Measurements from ENCODE around the gene MFSD6. TPM values are rescaled to one million over a fixed set of nuclear protein-coding genes. Genes with fewer than 3 reads are reported as not detected.
A peak's percentile ranks its signal among the peaks of the same experiment; 100 is the strongest.

MFSD6 gene
- total RNA-seq, 1 experiment from 2014 or later, result 8.2 TPM

DNA sequence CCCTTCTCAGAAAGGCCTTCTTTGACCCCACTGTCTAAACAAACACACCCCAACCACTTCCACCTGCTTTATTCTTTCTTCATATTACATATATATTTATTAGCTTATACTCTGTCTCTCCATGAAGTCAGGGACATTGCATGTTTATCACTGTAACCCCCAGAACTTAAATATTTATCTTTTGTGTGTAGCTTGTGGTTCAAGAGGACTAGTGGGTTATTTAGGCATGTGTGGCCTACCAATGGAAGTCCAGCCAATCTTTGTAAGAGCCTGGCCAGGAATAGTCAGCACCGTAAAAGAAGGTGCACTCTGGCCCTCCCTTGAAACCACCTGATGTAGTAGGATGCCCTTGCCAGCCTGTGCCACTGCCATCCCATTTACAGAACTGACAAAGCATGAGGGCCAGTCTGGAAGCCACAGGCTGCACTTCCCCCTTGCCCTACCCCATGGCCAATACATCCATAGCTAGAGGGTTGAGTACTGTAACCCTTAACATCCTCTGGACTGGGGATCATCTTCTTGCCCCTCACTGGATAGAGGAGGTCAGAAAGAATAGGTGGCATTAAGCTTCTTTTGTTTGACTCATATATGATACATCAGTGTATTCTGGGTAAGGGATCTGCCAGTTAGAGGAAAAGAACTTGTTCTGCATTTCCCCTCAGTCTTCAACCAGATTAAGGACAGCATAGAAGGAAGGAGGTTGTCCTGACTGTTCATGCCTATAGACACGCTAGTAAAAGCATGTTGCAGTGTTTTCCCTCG is 121.5 kb downstream of the MFSD6 start:
- no peak for DNase-seq (ENCODE audit: low read depth)

DNA sequence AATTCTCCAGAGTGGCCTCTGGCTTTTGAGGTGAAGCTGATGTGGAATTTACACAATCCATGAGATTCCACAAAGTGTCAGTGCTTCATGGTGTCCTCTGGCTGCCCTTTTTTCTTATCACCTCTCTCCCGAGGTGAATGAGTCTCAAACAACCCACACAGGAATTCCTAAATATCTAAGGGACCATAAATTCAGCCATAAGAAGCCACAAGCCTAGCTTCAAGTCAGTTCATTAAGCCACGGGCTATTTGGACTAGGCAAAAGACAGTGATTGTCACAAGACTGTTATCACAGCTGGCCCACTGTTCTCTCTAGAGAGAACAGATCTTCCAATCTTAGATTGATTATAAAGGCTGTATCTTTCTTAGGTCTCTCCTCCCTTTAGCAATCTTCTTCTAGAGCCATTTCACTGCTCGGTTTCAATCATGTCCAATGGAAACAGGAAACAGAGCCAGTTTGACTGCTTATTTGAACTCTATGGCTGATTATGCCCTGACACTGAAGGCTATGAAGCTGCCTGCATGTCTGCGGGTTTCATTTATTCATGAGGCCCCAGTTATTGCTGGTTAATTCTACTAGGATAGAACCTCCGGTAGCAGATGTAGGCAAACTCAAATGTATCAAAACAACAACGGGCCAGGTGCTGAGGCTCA is 122.2 kb downstream of the MFSD6 start:
- DNase-seq (ENCODE audit: low read depth), result peak; percentile 82

DNA sequence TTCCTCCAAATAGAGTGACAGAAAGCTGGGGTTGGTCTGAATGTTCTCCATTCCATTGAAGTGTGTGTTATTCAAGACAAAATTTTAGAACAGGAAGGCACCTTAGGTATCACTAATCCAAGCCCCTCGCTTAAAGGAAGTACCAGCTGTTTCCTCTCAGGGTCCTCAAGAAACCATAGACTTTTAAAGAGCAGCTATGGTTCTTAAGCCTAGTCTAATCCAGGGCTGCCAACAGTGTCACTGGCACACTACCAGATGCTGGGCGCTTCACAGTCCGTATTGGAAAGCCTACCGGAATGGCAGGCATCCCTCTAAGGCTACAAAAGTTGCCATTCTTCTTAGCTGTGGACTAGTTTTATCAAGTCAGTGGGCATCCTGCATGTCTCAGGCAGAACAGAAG is 124.4 kb downstream of the MFSD6 start:
- DNase-seq (ENCODE audit: low read depth), result no peak

DNA sequence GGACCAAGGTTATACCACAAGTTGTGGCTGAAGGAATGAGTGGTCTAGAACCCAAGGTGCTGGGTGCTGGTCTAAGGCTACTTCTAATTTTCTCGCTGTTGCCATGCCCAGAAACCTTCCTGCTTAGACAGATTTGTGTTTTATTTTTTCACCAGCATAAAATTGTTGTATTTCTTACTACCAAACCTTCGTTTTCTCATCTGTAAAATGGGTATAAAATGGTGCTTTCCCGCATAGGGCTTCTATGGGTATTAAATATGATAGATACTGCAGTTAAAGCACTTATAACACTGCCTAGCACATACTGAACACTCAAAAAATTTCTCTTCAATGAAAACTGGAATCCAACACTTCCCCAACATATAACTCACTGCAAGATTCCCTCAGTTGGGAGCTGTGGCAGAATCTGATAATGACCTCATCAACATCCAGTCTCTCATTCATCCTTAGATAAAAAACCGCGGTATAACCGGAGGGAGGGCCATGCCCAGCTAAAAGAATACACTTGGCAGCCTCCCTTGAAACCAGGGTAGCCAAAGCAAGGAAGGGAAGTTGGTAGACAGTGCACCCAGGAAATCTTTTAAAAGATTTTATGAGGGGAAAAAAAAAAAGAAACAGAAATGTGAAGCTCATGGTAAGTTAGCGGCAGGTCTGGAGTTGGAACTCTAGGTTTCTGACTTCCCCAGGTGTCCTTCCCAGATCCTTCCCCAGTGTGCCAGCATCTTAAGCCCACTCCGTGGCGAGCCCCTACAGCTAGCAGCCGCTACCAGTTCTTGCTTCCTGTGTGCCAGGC is 125.2 kb downstream of the MFSD6 start:
- peak; percentile 54 for DNase-seq (ENCODE audit: low read depth)

DNA sequence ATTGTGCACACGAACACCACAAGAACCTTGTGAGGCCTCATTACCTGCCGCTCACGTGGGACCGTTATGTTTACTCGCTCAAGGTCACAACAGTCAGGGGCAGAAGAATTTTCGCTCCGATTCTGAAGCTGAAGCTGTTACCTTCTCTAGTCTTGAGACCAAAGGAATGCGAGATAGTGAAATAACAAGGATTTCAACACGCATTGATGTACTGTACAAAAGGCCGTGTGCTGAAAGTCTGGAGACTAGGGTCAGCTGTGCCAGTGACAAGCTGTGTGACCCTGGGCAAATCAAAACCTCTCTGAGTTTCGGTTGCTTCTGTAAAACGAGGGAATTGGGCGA is 125.8 kb downstream of the MFSD6 start:
- DNase-seq (ENCODE audit: low read depth), result no peak

DNA sequence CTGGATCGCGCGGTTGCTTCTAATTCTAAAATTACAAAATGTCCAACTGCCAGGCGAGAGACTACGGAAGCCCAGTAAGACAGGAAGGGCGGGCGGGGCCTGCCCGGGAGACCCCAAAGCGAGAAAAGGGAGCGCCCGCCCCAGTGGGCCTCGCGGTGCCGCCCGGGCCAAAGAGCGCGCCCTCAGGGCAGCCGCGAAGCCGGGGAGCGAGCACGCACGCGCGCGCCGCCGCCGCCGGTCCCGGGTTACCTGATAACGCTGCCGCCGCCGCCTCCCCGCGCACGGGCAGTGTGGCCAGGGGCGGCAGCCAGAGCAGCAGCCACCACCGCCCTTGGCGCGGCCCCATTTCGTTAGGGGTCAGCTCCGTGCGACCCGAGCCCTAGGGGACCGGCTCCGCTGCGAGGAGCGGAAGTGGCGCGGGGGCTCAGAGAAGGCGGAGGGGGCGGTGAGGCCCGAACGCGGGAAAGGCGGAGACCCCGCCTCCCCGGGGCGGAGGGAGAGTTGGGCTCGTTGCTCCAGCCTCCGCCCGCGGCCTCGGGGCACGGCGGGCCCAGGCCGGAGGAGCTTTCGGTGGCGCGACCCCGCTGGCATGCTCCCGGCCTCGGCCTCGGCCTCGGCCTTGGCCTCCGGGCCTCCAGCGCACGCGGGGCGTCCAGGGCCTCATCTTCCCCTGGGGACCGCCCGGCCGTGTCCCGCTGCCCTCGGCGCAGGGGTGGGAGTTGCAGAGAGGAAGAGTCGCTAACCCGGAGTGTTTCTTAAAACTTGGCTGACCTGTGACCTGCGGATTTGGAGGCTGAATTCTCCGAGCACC is 126.4 kb downstream of the MFSD6 start, which contains the start of gene NEMP2:
Gene NEMP2, minus strand, starts transcription at position 413 of the 811 bp plus-strand sequence. Its CDS starts 67 bp downstream, at position 346.
- DNase-seq (ENCODE audit: low read depth), result peak; percentile 80

DNA sequence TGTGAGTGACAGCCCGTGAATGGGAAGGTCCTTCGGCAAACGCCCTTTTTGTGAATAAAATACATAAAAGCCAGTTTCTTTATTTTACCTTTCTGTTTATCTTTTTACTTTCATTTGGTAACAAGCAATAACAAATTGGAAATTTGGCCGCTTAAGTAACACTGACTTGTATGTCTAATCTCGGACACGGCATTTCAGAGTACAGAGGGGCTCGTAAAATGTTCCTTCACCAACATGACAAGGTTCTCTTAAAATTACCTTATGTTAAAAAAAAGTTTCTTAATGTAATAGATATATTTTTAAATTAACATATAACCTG is 126.9 kb downstream of the MFSD6 start:
- DNase-seq (ENCODE audit: low read depth), result no peak

DNA sequence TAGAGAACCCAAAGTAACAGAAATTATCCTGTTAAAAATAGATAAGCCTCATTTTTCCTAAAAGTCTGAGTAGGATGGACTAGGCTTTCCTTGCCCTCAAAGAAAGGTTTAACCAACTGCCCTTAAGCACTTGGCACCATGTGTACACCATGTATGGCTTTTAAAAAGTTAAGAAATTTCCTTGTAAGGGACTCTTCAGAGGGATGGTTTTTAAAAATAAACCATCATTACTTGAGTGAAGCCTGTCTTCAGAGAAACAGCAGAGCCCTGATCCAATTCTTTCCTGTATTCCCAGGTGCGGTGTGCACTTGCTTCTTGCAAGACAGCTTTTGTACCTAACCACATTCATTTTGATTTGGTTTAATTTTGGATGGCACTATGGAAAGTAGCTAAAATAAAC is 127.4 kb downstream of the MFSD6 start:
- peak; percentile 26 for DNase-seq (ENCODE audit: low read depth)

DNA sequence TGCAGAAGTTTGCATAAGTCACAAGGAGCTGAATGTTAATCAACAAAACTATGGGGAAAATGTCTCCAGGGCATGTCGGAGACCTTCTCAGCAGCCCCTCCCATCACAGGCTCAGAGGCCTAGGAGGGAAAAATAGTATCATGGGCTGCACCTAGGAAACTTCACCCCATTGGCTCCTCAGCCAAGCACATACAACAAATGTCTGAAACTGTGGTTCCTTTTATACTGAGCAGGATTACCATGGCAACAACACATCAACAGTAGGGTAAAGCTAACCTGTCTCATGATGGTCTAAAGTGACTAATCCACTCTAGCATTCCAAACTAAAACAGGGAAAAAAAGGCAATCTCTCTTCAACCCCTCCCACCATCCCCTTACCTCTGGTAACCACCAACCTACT is 129.6 kb downstream of the MFSD6 start:
- peak; percentile 84 for DNase-seq (ENCODE audit: low read depth)

DNA sequence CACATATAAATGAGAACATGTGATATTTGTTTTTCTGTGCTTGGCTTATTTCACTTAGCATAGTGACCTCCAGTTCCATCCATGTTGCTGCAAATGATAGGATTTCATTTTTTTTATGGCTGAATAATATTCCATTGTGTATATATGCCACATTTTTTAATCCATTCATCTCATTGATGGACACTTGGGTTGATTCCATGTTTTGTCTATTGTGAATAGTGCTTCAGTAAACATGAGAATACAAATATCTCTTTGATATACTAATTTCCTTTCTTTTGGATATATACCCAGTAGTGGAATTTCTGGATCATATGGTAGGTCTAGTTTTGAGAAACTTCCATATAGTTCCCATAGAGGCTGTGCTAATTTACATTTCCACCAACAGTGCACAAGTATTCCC is 130.0 kb downstream of the MFSD6 start:
- DNase-seq (ENCODE audit: low read depth), result no peak

DNA sequence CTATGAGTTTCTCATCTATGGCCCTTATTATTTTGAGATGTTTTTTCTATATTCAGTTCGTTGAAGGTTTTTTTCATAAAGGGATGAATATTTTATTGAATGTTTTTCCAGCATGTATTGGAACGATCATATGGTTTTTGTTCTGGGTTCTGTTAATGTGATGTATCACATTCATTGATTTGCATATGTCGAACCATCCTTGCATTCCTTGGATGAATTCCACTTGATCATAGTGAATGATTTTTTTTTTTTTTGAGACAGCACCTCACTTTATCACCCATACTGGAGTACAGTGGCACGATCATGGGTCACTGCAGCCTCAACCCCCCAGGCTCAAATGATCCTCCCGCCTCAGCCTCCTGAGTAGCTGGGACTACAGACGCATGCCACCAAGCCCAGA is 131.9 kb downstream of the MFSD6 start:
- no peak for DNase-seq (ENCODE audit: low read depth)

DNA sequence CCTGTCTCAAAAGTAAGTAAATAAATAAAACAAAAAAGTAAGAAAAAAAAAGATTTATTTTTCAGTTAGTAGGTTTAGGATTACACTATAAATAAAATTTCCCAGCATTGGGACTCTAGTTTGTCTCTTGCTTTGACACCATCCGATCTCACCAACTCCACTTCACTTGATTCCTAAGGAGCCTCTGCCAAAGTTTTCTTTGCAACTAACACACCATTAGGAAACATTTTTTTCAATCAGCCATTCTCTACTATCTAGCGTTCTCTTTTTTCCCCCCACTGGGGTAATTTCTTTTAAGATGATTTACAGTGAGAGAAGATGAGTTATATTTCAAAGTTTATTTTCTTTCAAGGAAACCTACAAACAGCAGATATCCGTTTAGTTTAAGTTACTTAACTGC is 136.9 kb downstream of the MFSD6 start:
- no peak for DNase-seq (ENCODE audit: low read depth)

DNA sequence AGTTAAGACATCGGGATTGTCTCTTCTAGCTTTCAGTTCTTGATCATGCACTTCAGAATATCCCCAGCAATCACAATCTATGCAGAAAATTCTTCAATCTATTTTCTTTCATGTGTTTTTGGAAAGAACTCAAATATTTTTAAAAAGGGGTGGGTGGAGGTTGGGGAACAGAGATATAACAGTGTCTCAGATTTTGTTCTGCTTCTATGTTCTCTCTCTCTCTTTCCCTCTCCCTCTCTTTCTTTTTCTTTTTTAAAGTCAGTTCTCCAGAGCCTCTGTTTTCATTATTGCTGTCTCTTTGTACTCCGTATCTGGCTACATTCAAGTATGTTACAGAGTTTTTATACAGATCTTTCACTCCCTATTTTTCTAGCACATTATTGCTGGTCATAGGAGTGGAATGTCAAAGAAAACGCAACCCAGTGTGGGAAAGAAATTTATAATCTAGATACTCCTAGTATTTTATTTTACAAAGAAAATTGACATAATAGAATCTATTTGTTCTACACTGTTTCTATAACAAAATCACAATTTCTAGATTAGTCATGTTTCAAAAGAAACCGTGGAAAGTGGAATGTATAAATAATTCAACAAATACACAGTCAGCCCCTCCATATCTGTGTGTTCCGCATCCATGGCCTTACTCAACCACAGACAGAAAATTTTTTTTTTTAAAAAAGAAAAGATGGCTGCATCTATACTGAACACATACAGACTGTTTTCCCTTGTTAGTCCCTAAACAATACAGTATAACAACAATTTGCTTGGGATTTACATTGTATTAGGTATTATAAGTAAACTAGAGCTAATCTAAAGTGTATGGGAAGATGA is 137.6 kb downstream of the MFSD6 start:
- no peak for DNase-seq (ENCODE audit: low read depth)

DNA sequence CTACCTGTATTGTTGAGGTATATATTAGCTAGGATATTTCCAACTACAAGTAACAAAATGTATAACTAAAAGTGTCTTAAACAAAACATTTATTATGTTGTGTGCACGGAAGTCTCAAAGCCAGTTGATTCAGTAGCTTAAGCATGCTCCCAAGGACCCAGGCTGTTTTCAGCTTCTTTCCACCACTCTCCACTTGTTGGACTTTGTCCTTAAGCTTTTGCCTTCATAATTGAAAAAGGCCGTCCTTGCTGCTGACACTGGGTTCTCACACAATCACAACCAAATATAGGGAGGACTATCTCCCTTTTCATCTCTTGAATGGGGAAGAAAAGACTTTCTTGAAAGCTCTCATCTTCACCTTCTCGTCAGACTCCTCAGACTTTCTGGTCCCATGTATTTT is 138.6 kb downstream of the MFSD6 start:
- DNase-seq (ENCODE audit: low read depth), result no peak

DNA sequence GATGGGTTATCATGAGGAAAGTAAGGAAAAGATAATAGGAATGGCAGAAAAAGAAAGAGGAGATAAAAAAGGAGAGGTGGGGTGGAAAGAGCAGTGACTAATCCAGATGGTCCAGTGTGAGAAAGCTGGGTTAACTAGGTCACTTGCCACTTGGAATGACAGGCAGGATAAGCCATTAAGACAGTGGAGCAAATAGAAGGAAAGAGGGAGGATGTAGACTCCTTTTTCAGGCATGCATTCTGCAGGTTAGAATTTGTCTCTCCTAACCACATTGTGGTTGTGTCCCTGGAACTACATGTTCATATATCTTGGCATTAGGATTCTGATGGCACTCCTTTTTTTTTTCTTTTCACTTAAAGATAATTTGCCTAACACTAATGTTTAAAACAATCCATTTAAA is 139.7 kb downstream of the MFSD6 start:
- peak; percentile 34 for DNase-seq (ENCODE audit: low read depth)

DNA sequence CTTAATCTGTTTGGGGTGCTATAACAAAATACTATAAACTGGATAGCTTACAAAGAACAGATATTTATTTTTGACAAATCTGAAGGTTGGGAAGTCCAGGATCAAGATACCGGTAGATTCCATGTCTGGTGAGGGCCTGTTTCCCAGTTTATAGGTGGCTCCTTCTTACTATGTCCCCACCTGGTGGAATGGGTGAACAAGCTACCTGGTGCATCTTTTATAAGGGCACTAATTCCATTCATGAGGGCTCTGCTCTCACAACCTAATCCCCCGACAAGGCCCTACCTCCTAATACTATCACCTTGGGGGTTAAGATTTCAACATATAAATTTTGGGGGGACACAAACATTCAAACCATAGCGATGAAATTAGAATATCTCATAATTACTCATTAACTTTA is 142.0 kb downstream of the MFSD6 start:
- no peak for DNase-seq (ENCODE audit: low read depth)

Other genes with a start within 250 kb of the MFSD6 start
- 23.3 and 23.7 TPM in 2 replicates for gene HIBCH, start 88.5 kb upstream of the MFSD6 start, total RNA-seq (2014; rRNA removed; shearing (Covaris generic))
- 13.3 and 13.5 TPM in 2 replicates for gene INPP1, start 64.8 kb upstream of the MFSD6 start, total RNA-seq (2014; rRNA removed; shearing (Covaris generic))
- 5.9 and 11.7 TPM in 2 replicates for gene NEMP2, start 126.4 kb downstream of the MFSD6 start, total RNA-seq (2014; rRNA removed; shearing (Covaris generic))
- 47.0 and 51.7 TPM in 2 replicates for gene NAB1, start 240.7 kb downstream of the MFSD6 start, total RNA-seq (2014; rRNA removed; shearing (Covaris generic))